Measurements from ENCODE around the gene BBOX1.

DNA sequence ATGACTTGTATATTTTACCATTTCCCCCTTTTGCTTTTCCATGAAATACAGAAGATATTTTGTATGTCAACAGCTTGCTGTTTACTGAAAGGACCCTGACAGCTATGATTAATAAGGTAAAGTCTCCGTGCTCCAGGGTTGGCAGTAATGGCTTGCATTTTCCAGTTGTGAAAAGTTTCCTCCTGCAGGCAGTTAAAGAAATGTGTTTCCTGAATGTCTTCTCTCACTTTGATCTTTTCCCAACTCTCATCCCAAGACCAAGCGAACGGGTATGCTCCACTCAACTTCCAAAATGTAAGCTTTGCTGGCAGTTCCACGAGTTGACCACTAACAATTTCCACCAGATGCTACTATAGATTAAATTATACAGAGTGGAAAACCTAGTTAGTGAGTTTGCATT is 37.8 kb upstream of the BBOX1 start:
- TF ChIP-seq YY1 (IDR thresholded peaks at IDR 0.05; ENCODE audit: low read depth) (no peak), TCF12 (IDR thresholded peaks at IDR 0.05; ENCODE audit: low read depth) (no peak), CEBPB (IDR thresholded peaks at IDR 0.05) (no peak), TAF1 (IDR thresholded peaks at IDR 0.05; ENCODE audit: low read depth) (no peak), CREB1 (IDR thresholded peaks at IDR 0.05; ENCODE audit: low read depth) (no peak), EP300 (IDR thresholded peaks at IDR 0.05; ENCODE audit: borderline replicate concordance) (no peak), FOXM1 (IDR thresholded peaks at IDR 0.05; ENCODE audit: borderline replicate concordance, low read depth) (no peak), EGR1 (IDR thresholded peaks at IDR 0.05) (no peak), NFIC (IDR thresholded peaks at IDR 0.05) (no peak), RAD21 (IDR thresholded peaks at IDR 0.05; ENCODE audit: low read depth) (no peak), TEAD4 (IDR thresholded peaks at IDR 0.05) (no peak)
- TF ChIP-seq, protein P1, sequence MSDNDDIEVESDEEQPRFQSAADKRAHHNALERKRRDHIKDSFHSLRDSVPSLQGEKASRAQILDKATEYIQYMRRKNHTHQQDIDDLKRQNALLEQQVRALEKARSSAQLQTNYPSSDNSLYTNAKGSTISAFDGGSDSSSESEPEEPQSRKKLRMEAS (IDR thresholded peaks at IDR 0.05): no peak
- TF ChIP-seq, protein P2, sequence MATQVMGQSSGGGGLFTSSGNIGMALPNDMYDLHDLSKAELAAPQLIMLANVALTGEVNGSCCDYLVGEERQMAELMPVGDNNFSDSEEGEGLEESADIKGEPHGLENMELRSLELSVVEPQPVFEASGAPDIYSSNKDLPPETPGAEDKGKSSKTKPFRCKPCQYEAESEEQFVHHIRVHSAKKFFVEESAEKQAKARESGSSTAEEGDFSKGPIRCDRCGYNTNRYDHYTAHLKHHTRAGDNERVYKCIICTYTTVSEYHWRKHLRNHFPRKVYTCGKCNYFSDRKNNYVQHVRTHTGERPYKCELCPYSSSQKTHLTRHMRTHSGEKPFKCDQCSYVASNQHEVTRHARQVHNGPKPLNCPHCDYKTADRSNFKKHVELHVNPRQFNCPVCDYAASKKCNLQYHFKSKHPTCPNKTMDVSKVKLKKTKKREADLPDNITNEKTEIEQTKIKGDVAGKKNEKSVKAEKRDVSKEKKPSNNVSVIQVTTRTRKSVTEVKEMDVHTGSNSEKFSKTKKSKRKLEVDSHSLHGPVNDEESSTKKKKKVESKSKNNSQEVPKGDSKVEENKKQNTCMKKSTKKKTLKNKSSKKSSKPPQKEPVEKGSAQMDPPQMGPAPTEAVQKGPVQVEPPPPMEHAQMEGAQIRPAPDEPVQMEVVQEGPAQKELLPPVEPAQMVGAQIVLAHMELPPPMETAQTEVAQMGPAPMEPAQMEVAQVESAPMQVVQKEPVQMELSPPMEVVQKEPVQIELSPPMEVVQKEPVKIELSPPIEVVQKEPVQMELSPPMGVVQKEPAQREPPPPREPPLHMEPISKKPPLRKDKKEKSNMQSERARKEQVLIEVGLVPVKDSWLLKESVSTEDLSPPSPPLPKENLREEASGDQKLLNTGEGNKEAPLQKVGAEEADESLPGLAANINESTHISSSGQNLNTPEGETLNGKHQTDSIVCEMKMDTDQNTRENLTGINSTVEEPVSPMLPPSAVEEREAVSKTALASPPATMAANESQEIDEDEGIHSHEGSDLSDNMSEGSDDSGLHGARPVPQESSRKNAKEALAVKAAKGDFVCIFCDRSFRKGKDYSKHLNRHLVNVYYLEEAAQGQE (IDR thresholded peaks at IDR 0.05; ENCODE audit: low read depth): no peak
- TF ChIP-seq, protein P3, sequence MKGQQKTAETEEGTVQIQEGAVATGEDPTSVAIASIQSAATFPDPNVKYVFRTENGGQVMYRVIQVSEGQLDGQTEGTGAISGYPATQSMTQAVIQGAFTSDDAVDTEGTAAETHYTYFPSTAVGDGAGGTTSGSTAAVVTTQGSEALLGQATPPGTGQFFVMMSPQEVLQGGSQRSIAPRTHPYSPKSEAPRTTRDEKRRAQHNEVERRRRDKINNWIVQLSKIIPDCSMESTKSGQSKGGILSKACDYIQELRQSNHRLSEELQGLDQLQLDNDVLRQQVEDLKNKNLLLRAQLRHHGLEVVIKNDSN (IDR thresholded peaks at IDR 0.05): no peak

All from Ishikawa (cell line).